K562 (cell line): ENCODE results near the gene AGRN. TPM values are rescaled to one million over a fixed set of nuclear protein-coding genes. Genes with fewer than 3 reads are reported as not detected.
A peak's percentile ranks its signal among the peaks of the same experiment; 100 is the strongest.

Experiments used
- ATAC-seq: fragments of 200-7000 bp; cut with Tn5 transposase; 3 replicates; pipeline ENCODE4 v1.9.1; 2020; ENCODE audit warnings: moderate library complexity
- BruUV-seq: library from RNA; stranded (reverse); fragments of 400-500 nt; replicated peaks from 2 replicates; lab custom pipeline; 2021; lab: Mats Ljungman, UMichigan
- CTCF ChIA-PET: fragments of 300-600 bp; formaldehyde crosslinking; extraction: SDS; loops from one replicate; lab custom pipeline; 2021; ENCODE audit warnings: low intra/inter-chr PET ratio; lab: Yijun Ruan, JAX
- POLR2A ChIA-PET: fragments of 300-600, 350-650 bp; sonication (Branson Sonifier 250); formaldehyde crosslinking; extraction: SDS; loops from one replicate; lab custom pipeline; 2021; ENCODE audit warnings: antibody characterized with exemption, inconsistent platforms; lab: Yijun Ruan, JAX
- DNase-seq, 4 experiments: peaks; one replicate each; pipeline versions ENCODE4 v3.0.0 to v3.0.0-alpha.2; 2011 to 2018; ENCODE audit warnings: low spot score in 3 of 4, mixed read lengths in 3 of 4; ENCODE audit errors: extremely low read depth in 1 of 4
- FAIRE-seq: peaks from 2 replicates; lab custom pipeline; 2011; peaks lifted over from hg19 to GRCh38; lab: Jason Lieb, UNC
- H2AFZ ChIP-seq: 2 replicates; pipeline ENCODE4 v1.6.0; 2011; ENCODE audit warnings: low read depth, low read length, control low read depth, inconsistent platforms
- H3K27ac ChIP-seq: fragments of 200-600 bp; 3 replicates; pipeline ENCODE4 v1.8.0; 2011; ENCODE audit warnings: low read depth, mild to moderate bottlenecking, control low read depth, inconsistent platforms, low read length, moderate library complexity, mixed read lengths; ENCODE audit errors: extremely low read depth
- H3K27me3 ChIP-seq, 2 experiments: fragments of 300-600 bp in 1 of 2; 2 replicates in 1 of 2; 3 replicates in 1 of 2; pipeline versions ENCODE4 v1.6.0 to v1.8.0; 2011; ENCODE audit warnings: inconsistent platforms in 2 of 2, low read length in 2 of 2, mild to moderate bottlenecking in 1 of 2, mixed read lengths in 1 of 2, moderate library complexity in 1 of 2; ENCODE audit not compliant: control insufficient read depth in 2 of 2, insufficient read depth in 2 of 2
- H3K36me3 ChIP-seq: fragments of 300-600 bp; 3 replicates; pipeline ENCODE4 v1.8.0; 2011; ENCODE audit warnings: mild to moderate bottlenecking, low read length, inconsistent platforms; ENCODE audit not compliant: control insufficient read depth, insufficient read depth
- H3K4me1 ChIP-seq, 2 experiments: fragments of 200-600 bp in 1 of 2; replicated peaks in 1 of 2; 2 replicates in 1 of 2; 3 replicates in 1 of 2; pipeline versions ENCODE4 v1.5.1 to v1.8.0; 2011; ENCODE audit warnings: inconsistent platforms in 2 of 2, low read length in 2 of 2, mild to moderate bottlenecking in 1 of 2, mixed read lengths in 1 of 2, moderate library complexity in 1 of 2; ENCODE audit not compliant: control insufficient read depth in 2 of 2, insufficient read depth in 2 of 2
- H3K4me2 ChIP-seq: 2 replicates; pipeline ENCODE4 v1.6.1; 2011; ENCODE audit warnings: low read length, control low read depth, inconsistent platforms, mixed read lengths; ENCODE audit not compliant: insufficient read depth
- H3K4me3 ChIP-seq: fragments of 200-600 bp; sonication (generic), shearing (Covaris generic); 2 replicates; pipeline ENCODE4 v1.5.1; 2016; ENCODE audit warnings: control low read depth, inconsistent platforms
- H3K79me2 ChIP-seq: fragments of 200-600 bp; 3 replicates; pipeline ENCODE4 v1.8.0; 2011; ENCODE audit warnings: low read length, inconsistent platforms; ENCODE audit not compliant: control insufficient read depth, insufficient read depth
- H3K9ac ChIP-seq, 2 experiments: 2 replicates each; pipeline versions ENCODE4 v1.6.0 to v1.6.1; 2011; ENCODE audit warnings: low read depth in 2 of 2, low read length in 2 of 2, control low read depth in 1 of 2, inconsistent platforms in 1 of 2, mild to moderate bottlenecking in 1 of 2, mixed read lengths in 1 of 2; ENCODE audit not compliant: insufficient read depth in 1 of 2
- H3K9me1 ChIP-seq: one replicate; pipeline ENCODE4 v1.6.0; 2011; ENCODE audit warnings: inconsistent platforms, mild to moderate bottlenecking, low read length, moderate library complexity; ENCODE audit not compliant: control insufficient read depth, insufficient read depth
- H3K9me3 ChIP-seq: replicated peaks from 2 replicates; pipeline ENCODE4 v1.5.1; 2011; ENCODE audit warnings: low read depth, low read length, inconsistent platforms; ENCODE audit not compliant: control insufficient read depth, insufficient read depth
- H4K20me1 ChIP-seq: replicated peaks from 2 replicates; pipeline ENCODE4 v1.6.1; 2011; ENCODE audit warnings: low read length, inconsistent platforms, mixed read lengths; ENCODE audit not compliant: control insufficient read depth, insufficient read depth
- POLR2G ChIP-seq: fragments of 200-400 bp; formaldehyde crosslinking; IDR thresholded peaks from 2 replicates; pipeline ENCODE4 v1.6.1; 2017; ENCODE audit warnings: low read depth, mild to moderate bottlenecking, antibody characterized with exemption, low read length, moderate library complexity
- WGBS: fragments of 100-300 bp; shearing (Covaris generic); methylation state at CpG from one replicate; pipeline ENCODE4 v1.1.6; 2016; ENCODE audit warnings: low coverage, mixed read lengths; ENCODE audit not compliant: insufficient coverage; ENCODE audit errors: missing lambda C conversion rate; 5-methylcytosine and 5-hydroxymethylcytosine counted together
- in situ Hi-C: fragments of 300-500 bp; cut with MboI; formaldehyde crosslinking; loops from 4 replicates; pipeline ENCODE4 v1.15.0; 2018; ENCODE audit warnings: inconsistent platforms, mixed read lengths
- intact Hi-C: fragments of 100-400 bp; cut with micrococcal nuclease; formaldehyde crosslinking; loops from 2 replicates; pipeline ENCODE4 v1.14.2; 2022
- polyA plus RNA-seq, 8 experiments: library from polyadenylated mRNA; depleted of rRNA in 4 of 8; stranded (reverse) in 5 of 8; unstranded in 3 of 8; fragments of >200 nt; fragmentation: Nextera tagmentation in 2 of 8; fragmentation: Illumina TruSeq in 1 of 8; extraction: Ambion mirVana in 2 of 8; extraction: Trizol in 1 of 8; gene quantifications; 2 replicates each; pipeline versions ENCODE4 v1.2.1 to v1.2.3, GENCODE V29; 2011 to 2014; ENCODE audit warnings: inconsistent platforms in 1 of 8, missing spikeins in 1 of 8
- total RNA-seq, 7 experiments: library from RNA; depleted of rRNA in 6 of 7; stranded (reverse); fragments of >200 nt in 6 of 7; fragmentation: Illumina TruSeq in 2 of 7; extraction: Trizol in 2 of 7; gene quantifications; 2 replicates each; pipeline versions ENCODE4 v1.2.1 to v1.2.3, GENCODE V29; 2011 to 2021; ENCODE audit warnings: low replicate concordance in 1 of 7
- TF ChIP-seq, protein P1 (sequence below): fragments of 450-650 bp; IDR thresholded peaks from 2 replicates; pipeline ENCODE4 v1.6.1; 2016; ENCODE audit warnings: borderline replicate concordance

The AGRN gene
- total and polyA plus RNA-seq, 9 of the 15 experiments (the other 6 are each of a cell fraction or from before 2014, with no cell fraction given): 0.04 to 111 (median 18.1) TPM

DNA sequence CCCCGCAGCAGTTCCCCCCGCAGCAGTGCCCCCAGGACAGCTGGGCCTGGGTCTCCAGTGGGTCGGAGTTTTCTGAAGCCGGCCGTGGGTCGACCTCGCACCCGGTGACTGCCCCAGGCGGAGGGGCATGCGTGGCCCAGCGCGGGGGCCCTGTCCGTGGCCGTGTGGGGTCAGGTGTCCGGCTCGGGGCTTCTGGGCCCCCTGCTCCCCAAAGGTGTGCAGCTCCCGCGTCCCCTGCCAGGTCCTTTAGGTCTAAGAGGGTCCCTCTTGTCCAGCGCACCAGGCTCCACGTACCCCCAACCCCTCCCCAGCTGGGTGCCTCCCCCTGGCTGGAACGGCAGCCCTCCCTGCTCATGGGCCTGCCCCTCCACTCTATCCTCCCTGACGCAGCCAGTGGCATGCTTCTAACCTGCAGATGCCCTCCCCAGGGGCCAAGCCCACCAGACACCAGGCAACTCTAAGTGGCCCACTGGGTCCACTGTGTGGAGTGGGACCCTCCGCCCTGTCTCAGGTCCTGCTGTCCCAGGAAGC, 14.1 kb upstream of the AGRN start:
- no peaks in the 10 kb centered on the region for H3K9me1 ChIP-seq
- TF ChIP-seq, protein P1, sequence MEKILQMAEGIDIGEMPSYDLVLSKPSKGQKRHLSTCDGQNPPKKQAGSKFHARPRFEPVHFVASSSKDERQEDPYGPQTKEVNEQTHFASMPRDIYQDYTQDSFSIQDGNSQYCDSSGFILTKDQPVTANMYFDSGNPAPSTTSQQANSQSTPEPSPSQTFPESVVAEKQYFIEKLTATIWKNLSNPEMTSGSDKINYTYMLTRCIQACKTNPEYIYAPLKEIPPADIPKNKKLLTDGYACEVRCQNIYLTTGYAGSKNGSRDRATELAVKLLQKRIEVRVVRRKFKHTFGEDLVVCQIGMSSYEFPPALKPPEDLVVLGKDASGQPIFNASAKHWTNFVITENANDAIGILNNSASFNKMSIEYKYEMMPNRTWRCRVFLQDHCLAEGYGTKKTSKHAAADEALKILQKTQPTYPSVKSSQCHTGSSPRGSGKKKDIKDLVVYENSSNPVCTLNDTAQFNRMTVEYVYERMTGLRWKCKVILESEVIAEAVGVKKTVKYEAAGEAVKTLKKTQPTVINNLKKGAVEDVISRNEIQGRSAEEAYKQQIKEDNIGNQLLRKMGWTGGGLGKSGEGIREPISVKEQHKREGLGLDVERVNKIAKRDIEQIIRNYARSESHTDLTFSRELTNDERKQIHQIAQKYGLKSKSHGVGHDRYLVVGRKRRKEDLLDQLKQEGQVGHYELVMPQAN: no peak
- TF ChIP-seq POLR2G: peak; percentile 37; the same call in 1 of the 2 replicates
- H3K4me1 ChIP-seq: peaks cover 37 to 58% of the 10 kb centered on the region in 2 experiments
- H3K4me3 ChIP-seq: no peak overlapping the region
- H4K20me1 ChIP-seq: 0 out of 2 replicates have a peak, but pooled peaks cover 4% of the 10 kb centered on the region
- H3K9ac ChIP-seq: peak overlapping the region in 1 of 2 experiments; percentile 90; a peak in 2 of 4 replicates
- peak in 2 of 4 experiments; percentile 6 to 7 for DNase-seq
- CTCF ChIA-PET: no interaction called here
- H3K79me2 ChIP-seq: peaks cover 9% of the 10 kb centered on the region; the same call in 2 of the 3 replicates
- no TSS peak for BruUV-seq
- POLR2A ChIA-PET: interaction anchor here (0.9 to 2.6 kb wide), 2 partner anchors 8 to 9 kb away, joined by 4 to 9 read pairs; partner anchors contain the start of gene ISG15
- no peaks in the 10 kb centered on the region; the same call in none of the 2 replicates for H3K9me3 ChIP-seq
- no peaks in the 10 kb centered on the region for H3K36me3 ChIP-seq
- no peak overlapping the region for H2AFZ ChIP-seq
- ATAC-seq: no peak
- no peak for FAIRE-seq
- intact Hi-C loops (no loop called here), in situ Hi-C loops (no loop called here)
- WGBS: 80% methylated on average over 16 of the region's 23 CpGs
- H3K27ac ChIP-seq: no peak overlapping the region
- no peak overlapping the region for H3K4me2 ChIP-seq
- no peaks in the 10 kb centered on the region for H3K27me3 ChIP-seq
